Breast epithelium (tissue), 3 donors: ENCODE results near the gene BCAS3.

Source experiments
- CTCF ChIP-seq, 3 donors: fragments of 450-650 bp; IDR thresholded peaks; one replicate each; pipeline ENCODE4 v1.5.1; 2016 to 2017; ENCODE audit warnings: antibody characterized with exemption in 3 of 3, mild to moderate bottlenecking in 3 of 3, moderate library complexity in 3 of 3
- POLR2A ChIP-seq: fragments of 450-650 bp; IDR thresholded peaks from one replicate; pipeline ENCODE4 v1.6.1; 2016; ENCODE audit warnings: antibody characterized with exemption, mild to moderate bottlenecking, moderate library complexity

- no peak for TF ChIP-seq POLR2A
- TF ChIP-seq CTCF (IDR thresholded peaks at IDR 0.05), result no peak
Observed at GRCh38 chr17:61403801-61404662, 726.4 kb downstream of the BCAS3 start.
